D721Med (cell line): ENCODE data around the gene FAM222B.

Experiments
- DNase-seq: peaks from one replicate; pipeline ENCODE4 v3.0.0; 2011; ENCODE audit warnings: low spot score; ENCODE audit not compliant: insufficient read length
- FAIRE-seq: peaks from 2 replicates; lab custom pipeline; 2011; peaks lifted over from hg19 to GRCh38; lab: Jason Lieb, UNC
- CTCF ChIP-seq: IDR thresholded peaks from 2 replicates; pipeline ENCODE4 v1.5.1; 2012; ENCODE audit warnings: mild to moderate bottlenecking, control low read depth; ENCODE audit not compliant: insufficient read depth; ENCODE audit errors: missing control alignments

The FAM222B gene

GRCh38 chr17:28718333-28719020 lies 124.1 kb downstream of the FAM222B start:
- no peak for DNase-seq
- TF ChIP-seq CTCF, result no peak
- FAIRE-seq, result no peak

GRCh38 chr17:28717578-28718332 lies 124.8 kb downstream of the FAM222B start, which contains the start of gene RAB34:
Gene RAB34, minus strand, starts transcription at chr17:28717868. Its CDS starts 602 bp downstream, at chr17:28717266.
- no peak for FAIRE-seq
- no peak for DNase-seq
- no peak for TF ChIP-seq CTCF

- no peak for TF ChIP-seq CTCF
- no peak for FAIRE-seq
- DNase-seq, result no peak
Observed at GRCh38 chr17:28716740-28717577, 125.6 kb downstream of the FAM222B start.

DNA sequence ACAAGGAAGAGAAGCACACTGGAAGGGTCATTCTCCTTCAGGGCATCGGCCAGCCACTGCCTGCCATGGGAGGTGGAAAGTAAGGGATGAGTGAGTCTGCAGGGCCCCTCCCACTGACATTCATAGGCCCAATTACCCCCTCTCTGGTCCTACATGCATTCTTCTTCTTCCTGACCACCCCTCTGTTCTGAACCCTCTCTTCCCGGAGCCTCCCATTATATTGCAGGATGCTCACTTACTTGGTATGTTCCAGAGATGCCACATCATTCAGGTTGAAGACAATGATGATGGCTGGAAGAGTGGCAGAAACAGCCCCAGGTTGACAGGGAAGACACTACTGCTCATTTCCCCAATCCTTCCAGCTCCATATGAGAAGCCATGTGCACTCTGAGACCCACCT lies 127.4 kb downstream of the FAM222B start:
- TF ChIP-seq CTCF, result no peak
- DNase-seq (no peak), FAIRE-seq (no peak)

GRCh38 chr17:28714281-28714680 lies 128.3 kb downstream of the FAM222B start:
- no peak for TF ChIP-seq CTCF
- FAIRE-seq (no peak), DNase-seq (no peak)

- no peak for FAIRE-seq
Observed at GRCh38 chr17:28712705-28713415, 129.7 kb downstream of the FAM222B start.

More at GRCh38 chr17:28712705-28713415, 129.7 kb downstream of the FAM222B start:
- DNase-seq, result no peak
- TF ChIP-seq CTCF, result no peak
